HepG2 (cell line): ENCODE data around the gene ASPM. TPM values are rescaled to one million over a fixed set of nuclear protein-coding genes. Genes with fewer than 3 reads are reported as not detected.

Experiments used
- ATAC-seq: fragments of 200-7000 bp; cut with Tn5 transposase; 3 replicates; pipeline ENCODE4 v1.9.1; 2020; ENCODE audit warnings: mild to moderate bottlenecking, moderate library complexity
- BruUV-seq: library from RNA; stranded (reverse); fragments of 400-500 nt; replicated peaks from 2 replicates; lab custom pipeline; 2021; lab: Mats Ljungman, UMichigan
- CTCF ChIA-PET: fragments of 300-600 bp; formaldehyde crosslinking; extraction: SDS; loops from one replicate; lab custom pipeline; 2021; ENCODE audit warnings: low total read pairs, inconsistent platforms, low intra/inter-chr PET ratio; lab: Yijun Ruan, JAX
- POLR2A ChIA-PET: fragments of 350-600 bp; sonication (Branson Sonifier 250); formaldehyde crosslinking; loops from one replicate; lab custom pipeline; 2020; ENCODE audit warnings: antibody characterized with exemption, inconsistent platforms; lab: Yijun Ruan, JAX
- DNase-seq: peaks from one replicate; pipeline ENCODE4 v3.0.0-alpha.2; 2015; ENCODE audit warnings: low spot score
- FAIRE-seq: peaks from 3 replicates; lab custom pipeline; 2011; peaks lifted over from hg19 to GRCh38; lab: Jason Lieb, UNC
- H2AFZ ChIP-seq: one replicate; pipeline ENCODE4 v1.6.1; 2011; ENCODE audit warnings: low read length, inconsistent platforms
- H3K27ac ChIP-seq: fragments of 300-600 bp; 3 replicates; pipeline ENCODE4 v1.8.0; 2011; ENCODE audit warnings: mixed run types, mild to moderate bottlenecking, mixed read lengths, low read length, inconsistent platforms; ENCODE audit not compliant: insufficient read depth; ENCODE audit errors: extremely low read length
- H3K27me3 ChIP-seq, 2 experiments: fragments of 200-600 bp in 1 of 2; 2 replicates in 1 of 2; 3 replicates in 1 of 2; pipeline versions ENCODE4 v1.6.0 to v1.8.0; 2011; ENCODE audit warnings: low read length in 2 of 2, mild to moderate bottlenecking in 2 of 2, moderate library complexity in 2 of 2, inconsistent platforms in 1 of 2; ENCODE audit not compliant: insufficient read depth in 2 of 2, control insufficient read depth in 1 of 2
- H3K36me3 ChIP-seq, 2 experiments: fragments of 200-600 bp in 1 of 2; replicated peaks in 1 of 2; 2 replicates in 1 of 2; 3 replicates in 1 of 2; pipeline versions ENCODE4 v1.5.1 to v1.8.0; 2011; ENCODE audit warnings: low read length in 2 of 2, inconsistent platforms in 1 of 2; ENCODE audit not compliant: insufficient read depth in 2 of 2, control insufficient read depth in 1 of 2
- H3K4me1 ChIP-seq: 2 replicates; pipeline ENCODE4 v1.5.1; 2012; ENCODE audit warnings: low read length, inconsistent platforms; ENCODE audit not compliant: insufficient read depth
- H3K4me2 ChIP-seq: 2 replicates; pipeline ENCODE4 v1.6.0; 2011; ENCODE audit warnings: low read depth, low read length, inconsistent platforms
- H3K4me3 ChIP-seq, 3 experiments: fragments of 200-600 bp in 1 of 3; sonication (generic), shearing (Covaris generic) in 1 of 3; replicated peaks in 1 of 3; 2 replicates each; pipeline ENCODE4 v1.5.1; 2011 to 2016; ENCODE audit warnings: low read length in 3 of 3, inconsistent platforms in 2 of 3, low read depth in 2 of 3, mild to moderate bottlenecking in 2 of 3, control low read depth in 1 of 3, mixed read lengths in 1 of 3; ENCODE audit not compliant: insufficient read depth in 1 of 3
- H3K79me2 ChIP-seq: one replicate; pipeline ENCODE4 v1.6.1; 2011; ENCODE audit warnings: low read length, inconsistent platforms; ENCODE audit not compliant: insufficient read depth
- H3K9ac ChIP-seq: 2 replicates; pipeline ENCODE4 v1.6.0; 2011; ENCODE audit warnings: mild to moderate bottlenecking, low read depth, low read length, inconsistent platforms; ENCODE audit not compliant: insufficient read depth
- H3K9me3 ChIP-seq: 2 replicates; pipeline ENCODE4 v1.5.1; 2012; ENCODE audit warnings: mild to moderate bottlenecking, low read length
- H4K20me1 ChIP-seq: 2 replicates; pipeline ENCODE4 v1.6.0; 2011; ENCODE audit warnings: inconsistent platforms, mild to moderate bottlenecking, low read length, moderate library complexity; ENCODE audit not compliant: insufficient read depth
- FOXA1 ChIP-seq, 2 experiments: fragments of 450-650 bp in 1 of 2; sonication (generic) in 1 of 2; formaldehyde crosslinking in 1 of 2; IDR thresholded peaks; 2 replicates each; pipeline versions ENCODE4 v1.4.0 to v1.6.1; 2016 to 2020; ENCODE audit warnings: missing genetic modification reagents in 1 of 2
- ZNF558 ChIP-seq: sonication (generic); formaldehyde crosslinking; IDR thresholded peaks from 2 replicates; pipeline ENCODE4 v1.9.0; 2022; ENCODE audit warnings: mild to moderate bottlenecking, missing genetic modification reagents, borderline replicate concordance
- WGBS: methylation state at CpG from one replicate; pipeline ENCODE4 v1.1.6; 2017; ENCODE audit warnings: low lambda C conversion rate; 5-methylcytosine and 5-hydroxymethylcytosine counted together
- in situ Hi-C: cut with HindIII; loops from 2 replicates; pipeline ENCODE4 v1.10.0; 2017; ENCODE audit warnings: low pct_unique_long_range_greater_than_20kb; ENCODE audit not compliant: extremely low pct_ligation_motif_present
- intact Hi-C: fragments of 100-400 bp; cut with micrococcal nuclease; formaldehyde crosslinking; loops from one replicate; pipeline ENCODE4 v1.10.0; 2022; ENCODE audit not compliant: unreplicated experiment
- polyA plus RNA-seq, 8 experiments: library from polyadenylated mRNA; depleted of rRNA in 3 of 8; stranded (reverse) in 7 of 8; unstranded in 1 of 8; fragments of >200 nt; fragmentation: Illumina TruSeq in 4 of 8; extraction: Trizol in 4 of 8; gene quantifications; 2 replicates each; pipeline versions ENCODE4 v1.2.1 to v1.2.3, GENCODE V29; 2011 to 2016; ENCODE audit warnings: low read depth in 4 of 8, missing spikeins in 1 of 8, mixed read lengths in 1 of 8; ENCODE audit not compliant: insufficient read depth in 1 of 8
- total RNA-seq, 5 experiments: library from RNA; depleted of rRNA; stranded (reverse); fragments of >200 nt; fragmentation: Illumina TruSeq; extraction: Trizol; gene quantifications; 2 replicates each; pipeline ENCODE4 v1.2.3, GENCODE V29; 2016; ENCODE audit warnings: low read depth in 1 of 5
- TF ChIP-seq, protein P1 (sequence below): sonication (generic); formaldehyde crosslinking; IDR thresholded peaks from 2 replicates; pipeline ENCODE4 v1.4.0; 2020; ENCODE audit warnings: missing genetic modification reagents, mild to moderate bottlenecking, borderline replicate concordance
- TF ChIP-seq, protein P2 (sequence below): IDR thresholded peaks from 2 replicates; pipeline ENCODE4 v1.6.1; 2016; ENCODE audit warnings: missing biosample characterization, missing genetic modification reagents, low read depth
- TF ChIP-seq, protein P3 (sequence below): sonication (generic); formaldehyde crosslinking; IDR thresholded peaks from 2 replicates; pipeline ENCODE4 v1.5.1; 2020; ENCODE audit warnings: mild to moderate bottlenecking, missing genetic modification reagents

ASPM gene
- total and polyA plus RNA-seq, 2 of the 13 experiments (the other 11 are each of a cell fraction or from before 2014, with no cell fraction given), result 7.7 to 29.1 TPM

DNA sequence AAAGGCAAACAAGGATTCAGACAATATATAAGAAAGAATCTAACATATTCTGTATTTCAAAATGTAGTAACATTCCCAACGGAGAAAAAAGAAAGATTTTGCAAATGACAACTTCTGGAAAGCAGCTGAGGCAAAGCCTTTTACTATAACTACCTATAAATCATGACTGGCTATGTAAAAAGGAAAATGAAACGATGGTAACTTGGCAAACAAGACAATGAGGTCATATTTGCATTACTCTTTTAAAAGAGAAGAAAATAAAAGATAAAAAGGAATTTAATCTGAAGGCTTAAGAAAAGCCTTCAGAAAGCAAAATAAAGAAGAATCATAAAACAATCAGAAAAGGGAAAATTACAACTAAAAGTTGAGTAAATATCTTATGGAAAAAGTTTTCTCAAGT lies 25.1 kb upstream of the ASPM start:
- POLR2A ChIA-PET, result no interaction called here
- no TSS peak for BruUV-seq
- H4K20me1 ChIP-seq, result no peaks in the 10 kb centered on the region
- H2AFZ ChIP-seq, result no peak overlapping the region
- WGBS, result 49% methylated on average over 2 of the region's 2 CpGs
- H3K4me1 ChIP-seq, result peaks cover 53% of the 10 kb centered on the region
- peaks cover 0 to 7% of the 10 kb centered on the region in 2 experiments; a peak in 1 of 5 replicates for H3K36me3 ChIP-seq
- no peak overlapping the region for H3K4me3 ChIP-seq
- intact Hi-C loops (loop anchor here (10.0 kb wide), 1 partner anchor 983 kb away; the partner anchor contains the start of gene NEK7), in situ Hi-C loops (no loop called here)
- DNase-seq (no peak), FAIRE-seq (no peak), ATAC-seq (no peak)
- CTCF ChIA-PET, result no interaction called here
- H3K9me3 ChIP-seq, result no peaks in the 10 kb centered on the region
- TF ChIP-seq, protein P1, sequence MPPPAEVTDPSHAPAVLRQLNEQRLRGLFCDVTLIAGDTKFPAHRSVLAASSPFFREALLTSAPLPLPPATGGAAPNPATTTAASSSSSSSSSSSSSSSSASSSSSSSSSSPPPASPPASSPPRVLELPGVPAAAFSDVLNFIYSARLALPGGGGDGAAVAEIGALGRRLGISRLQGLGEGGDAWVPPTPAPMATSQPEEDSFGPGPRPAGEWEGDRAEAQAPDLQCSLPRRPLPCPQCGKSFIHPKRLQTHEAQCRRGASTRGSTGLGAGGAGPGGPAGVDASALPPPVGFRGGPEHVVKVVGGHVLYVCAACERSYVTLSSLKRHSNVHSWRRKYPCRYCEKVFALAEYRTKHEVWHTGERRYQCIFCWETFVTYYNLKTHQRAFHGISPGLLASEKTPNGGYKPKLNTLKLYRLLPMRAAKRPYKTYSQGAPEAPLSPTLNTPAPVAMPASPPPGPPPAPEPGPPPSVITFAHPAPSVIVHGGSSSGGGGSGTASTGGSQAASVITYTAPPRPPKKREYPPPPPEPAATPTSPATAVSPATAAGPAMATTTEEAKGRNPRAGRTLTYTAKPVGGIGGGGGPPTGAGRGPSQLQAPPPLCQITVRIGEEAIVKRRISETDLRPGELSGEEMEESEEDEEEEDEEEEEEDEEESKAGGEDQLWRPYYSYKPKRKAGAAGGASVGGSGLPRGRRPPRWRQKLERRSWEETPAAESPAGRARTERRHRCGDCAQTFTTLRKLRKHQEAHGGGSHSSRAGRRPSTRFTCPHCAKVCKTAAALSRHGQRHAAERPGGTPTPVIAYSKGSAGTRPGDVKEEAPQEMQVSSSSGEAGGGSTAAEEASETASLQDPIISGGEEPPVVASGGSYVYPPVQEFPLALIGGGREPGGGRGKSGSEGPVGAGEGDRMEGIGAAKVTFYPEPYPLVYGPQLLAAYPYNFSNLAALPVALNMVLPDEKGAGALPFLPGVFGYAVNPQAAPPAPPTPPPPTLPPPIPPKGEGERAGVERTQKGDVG (CRISPR knock-in tag), result no peak
- no peak for TF ChIP-seq ZNF558 (CRISPR knock-in tag)
- H3K27ac ChIP-seq, result no peak overlapping the region
- H3K9ac ChIP-seq, result no peak overlapping the region
- H3K27me3 ChIP-seq, result no peaks in the 10 kb centered on the region
- H3K79me2 ChIP-seq, result no peaks in the 10 kb centered on the region
- no peak overlapping the region for H3K4me2 ChIP-seq

DNA sequence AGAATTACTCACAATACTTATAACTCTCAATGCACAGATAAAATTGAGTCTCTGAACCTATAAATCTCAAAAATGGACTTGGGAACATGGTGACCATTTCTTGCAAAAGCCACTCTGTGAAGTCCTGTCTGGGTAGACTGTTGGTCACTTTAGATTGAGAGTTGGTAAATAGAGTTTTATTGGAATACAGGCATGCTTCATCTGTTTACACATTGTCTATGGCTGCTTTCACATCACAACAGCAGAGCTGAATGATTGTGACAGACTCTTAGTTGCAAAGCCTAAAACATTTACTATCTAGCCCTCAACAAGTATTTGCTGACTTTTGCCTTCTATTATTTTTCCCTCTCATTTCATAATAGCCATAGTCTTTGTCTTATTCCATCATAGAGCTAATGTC lies 24.1 kb upstream of the ASPM start:
- no peaks in the 10 kb centered on the region for H3K9me3 ChIP-seq
- peaks cover 0 to 7% of the 10 kb centered on the region in 2 experiments; a peak in 1 of 5 replicates for H3K36me3 ChIP-seq
- H4K20me1 ChIP-seq, result no peaks in the 10 kb centered on the region
- peaks cover 51% of the 10 kb centered on the region for H3K4me1 ChIP-seq
- ATAC-seq (peak; percentile 51; the same call in 2 of the 3 replicates), FAIRE-seq (no peak), DNase-seq (peak; percentile 29)
- in situ Hi-C loops (no loop called here), intact Hi-C loops (loop anchor here (10.0 kb wide), 1 partner anchor 984 kb away; the partner anchor contains the start of gene NEK7)
- H2AFZ ChIP-seq, result no peak overlapping the region
- CTCF ChIA-PET, result no interaction called here
- H3K4me2 ChIP-seq, result 0 out of 2 replicates have a peak overlapping the region, but pooled peaks have one; percentile 7
- no TSS peak for BruUV-seq
- no peak overlapping the region for H3K9ac ChIP-seq
- POLR2A ChIA-PET, result no interaction called here
- H3K27me3 ChIP-seq, result no peaks in the 10 kb centered on the region
- no peaks in the 10 kb centered on the region for H3K79me2 ChIP-seq
- no peak overlapping the region for H3K4me3 ChIP-seq
- H3K27ac ChIP-seq, result no peak overlapping the region
- TF ChIP-seq, protein P2, sequence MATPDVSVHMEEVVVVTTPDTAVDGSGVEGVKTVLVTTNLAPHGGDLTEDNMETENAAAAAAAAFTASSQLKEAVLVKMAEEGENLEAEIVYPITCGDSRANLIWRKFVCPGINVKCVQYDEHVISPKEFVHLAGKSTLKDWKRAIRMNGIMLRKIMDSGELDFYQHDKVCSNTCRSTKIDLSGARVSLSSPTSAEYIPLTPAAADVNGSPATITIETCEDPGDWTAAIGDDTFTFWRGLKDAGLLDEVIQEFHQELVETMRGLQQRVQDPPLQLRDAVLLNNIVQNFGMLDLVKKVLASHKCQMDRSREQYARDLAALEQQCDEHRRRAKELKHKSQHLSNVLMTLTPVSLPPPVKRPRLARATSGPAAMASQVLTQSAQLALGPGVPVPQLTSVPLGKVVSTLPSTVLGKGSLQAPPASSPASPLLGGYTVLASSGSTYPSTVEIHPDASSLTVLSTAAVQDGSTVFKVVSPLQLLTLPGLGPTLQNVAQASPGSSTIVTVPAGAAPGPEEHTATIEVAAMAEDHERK (CRISPR knock-in tag), result no peak
- no peak for TF ChIP-seq FOXA1 (IDR thresholded peaks at IDR 0.05)
- 0 out of 2 replicates have a peak, but pooled peaks have one; percentile 22 for TF ChIP-seq FOXA1 (CRISPR knock-in tag; IDR thresholded peaks at IDR 0.05)
- TF ChIP-seq, protein P3, sequence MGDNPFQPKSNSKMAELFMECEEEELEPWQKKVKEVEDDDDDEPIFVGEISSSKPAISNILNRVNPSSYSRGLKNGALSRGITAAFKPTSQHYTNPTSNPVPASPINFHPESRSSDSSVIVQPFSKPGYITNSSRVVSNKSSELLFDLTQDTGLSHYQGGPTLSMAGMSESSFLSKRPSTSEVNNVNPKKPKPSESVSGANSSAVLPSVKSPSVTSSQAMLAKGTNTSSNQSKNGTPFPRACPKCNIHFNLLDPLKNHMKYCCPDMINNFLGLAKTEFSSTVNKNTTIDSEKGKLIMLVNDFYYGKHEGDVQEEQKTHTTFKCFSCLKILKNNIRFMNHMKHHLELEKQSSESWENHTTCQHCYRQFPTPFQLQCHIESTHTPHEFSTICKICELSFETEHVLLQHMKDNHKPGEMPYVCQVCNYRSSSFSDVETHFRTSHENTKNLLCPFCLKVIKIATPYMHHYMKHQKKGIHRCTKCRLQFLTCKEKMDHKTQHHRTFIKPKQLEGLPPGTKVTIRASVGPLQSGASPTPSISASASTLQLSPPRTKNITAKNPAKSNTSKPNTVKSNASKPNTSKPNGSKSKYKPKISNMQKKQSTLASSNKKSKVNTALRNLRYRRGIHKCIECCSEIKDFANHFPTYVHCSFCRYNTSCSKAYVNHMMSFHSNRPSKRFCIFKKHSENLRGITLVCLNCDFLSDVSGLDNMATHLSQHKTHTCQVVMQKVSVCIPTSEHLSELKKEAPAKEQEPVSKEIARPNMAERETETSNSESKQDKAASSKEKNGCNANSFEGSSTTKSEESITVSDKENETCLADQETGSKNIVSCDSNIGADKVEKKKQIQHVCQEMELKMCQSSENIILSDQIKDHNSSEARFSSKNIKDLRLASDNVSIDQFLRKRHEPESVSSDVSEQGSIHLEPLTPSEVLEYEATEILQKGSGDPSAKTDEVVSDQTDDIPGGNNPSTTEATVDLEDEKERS (CRISPR knock-in tag), result no peak
